ENCODE results near the gene USP43.
"Not testable (repeated sequence)": the region's sequence is repeated elsewhere in the genome, so short reads cannot be mapped to it uniquely, and the experiment has no call there.

Gene USP43

GRCh38 chr17:9636501-9636900 lies 8.8 kb upstream of the USP43 start:
- Histone ChIP-seq H3K9ac (ENCODE audit: low read length) (no peak overlapping the region), H3K79me2 (ENCODE audit: low read length) (no peaks in the 10 kb centered on the region), H2AFZ (ENCODE audit: low read depth, low read length) (no peak overlapping the region), H3K27ac (ENCODE audit: low read length) (no peak overlapping the region), H3K4me2 (ENCODE audit: low read length) (no peak overlapping the region), H3K4me3 (ENCODE audit: low read length) (no peak overlapping the region), H4K20me1 (ENCODE audit: insufficient read depth, low read length) (no peaks in the 10 kb centered on the region), H3K36me3 (replicated peaks; ENCODE audit: low read depth, low read length) (no peaks in the 10 kb centered on the region), H3K4me1 (ENCODE audit: low read length) (no peaks in the 10 kb centered on the region), H3K27me3 (ENCODE audit: low read depth, low read length) (no peaks in the 10 kb centered on the region), H3K9me3 (ENCODE audit: insufficient read depth, low read length) (no peaks in the 10 kb centered on the region)
- no peak for TF ChIP-seq EZH2phosphoT487 (IDR thresholded peaks at IDR 0.05; ENCODE audit: low read depth)
- TF ChIP-seq, protein P1, sequence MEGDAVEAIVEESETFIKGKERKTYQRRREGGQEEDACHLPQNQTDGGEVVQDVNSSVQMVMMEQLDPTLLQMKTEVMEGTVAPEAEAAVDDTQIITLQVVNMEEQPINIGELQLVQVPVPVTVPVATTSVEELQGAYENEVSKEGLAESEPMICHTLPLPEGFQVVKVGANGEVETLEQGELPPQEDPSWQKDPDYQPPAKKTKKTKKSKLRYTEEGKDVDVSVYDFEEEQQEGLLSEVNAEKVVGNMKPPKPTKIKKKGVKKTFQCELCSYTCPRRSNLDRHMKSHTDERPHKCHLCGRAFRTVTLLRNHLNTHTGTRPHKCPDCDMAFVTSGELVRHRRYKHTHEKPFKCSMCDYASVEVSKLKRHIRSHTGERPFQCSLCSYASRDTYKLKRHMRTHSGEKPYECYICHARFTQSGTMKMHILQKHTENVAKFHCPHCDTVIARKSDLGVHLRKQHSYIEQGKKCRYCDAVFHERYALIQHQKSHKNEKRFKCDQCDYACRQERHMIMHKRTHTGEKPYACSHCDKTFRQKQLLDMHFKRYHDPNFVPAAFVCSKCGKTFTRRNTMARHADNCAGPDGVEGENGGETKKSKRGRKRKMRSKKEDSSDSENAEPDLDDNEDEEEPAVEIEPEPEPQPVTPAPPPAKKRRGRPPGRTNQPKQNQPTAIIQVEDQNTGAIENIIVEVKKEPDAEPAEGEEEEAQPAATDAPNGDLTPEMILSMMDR (IDR thresholded peaks at IDR 0.05; ENCODE audit: low read depth, low read length): no peak

- not testable (repeated sequence) for H3K9me3 ChIP-seq (ENCODE audit: insufficient read depth, low read length); H3K27ac ChIP-seq (ENCODE audit: low read length); H3K9ac ChIP-seq (ENCODE audit: low read length); H3K4me3 ChIP-seq (ENCODE audit: low read length); H2AFZ ChIP-seq (ENCODE audit: low read depth, low read length); H3K4me2 ChIP-seq (ENCODE audit: low read length); H4K20me1 ChIP-seq (ENCODE audit: insufficient read depth, low read length); H3K27me3 ChIP-seq (ENCODE audit: low read depth, low read length); H3K79me2 ChIP-seq (ENCODE audit: low read length); H3K36me3 ChIP-seq (replicated peaks; ENCODE audit: low read depth, low read length); H3K4me1 ChIP-seq (ENCODE audit: low read length)
Measured at GRCh38 chr17:9640388-9640787, 4.9 kb upstream of the USP43 start.

DNA sequence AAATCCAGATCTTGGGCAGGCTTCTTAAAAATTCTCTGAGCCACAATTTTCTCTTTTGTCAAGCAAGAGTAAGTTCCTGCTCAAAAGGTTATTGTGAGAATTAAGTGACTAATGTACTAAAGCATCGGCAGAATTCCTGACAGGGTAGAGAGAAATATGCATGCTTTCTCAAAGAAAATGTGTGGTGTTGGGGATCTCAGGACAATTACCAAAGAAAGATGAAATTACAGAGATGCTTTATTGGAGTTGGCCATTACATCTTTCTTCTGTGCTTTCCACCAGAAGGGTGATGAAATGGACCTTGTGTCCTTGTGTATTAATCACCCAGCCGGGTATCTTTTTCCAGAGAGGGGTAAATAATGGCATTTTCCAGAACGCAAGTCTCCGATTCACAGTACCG lies 1.7 kb upstream of the USP43 start:
- Histone ChIP-seq H3K36me3 (replicated peaks; ENCODE audit: low read depth, low read length) (no peaks in the 10 kb centered on the region), H3K4me1 (ENCODE audit: low read length) (no peaks in the 10 kb centered on the region), H3K9ac (ENCODE audit: low read length) (no peak overlapping the region), H3K79me2 (ENCODE audit: low read length) (no peaks in the 10 kb centered on the region), H2AFZ (ENCODE audit: low read depth, low read length) (no peak overlapping the region), H3K4me2 (ENCODE audit: low read length) (no peak overlapping the region), H4K20me1 (ENCODE audit: insufficient read depth, low read length) (no peaks in the 10 kb centered on the region), H3K27ac (ENCODE audit: low read length) (no peak overlapping the region), H3K4me3 (ENCODE audit: low read length) (no peak overlapping the region), H3K9me3 (ENCODE audit: insufficient read depth, low read length) (no peaks in the 10 kb centered on the region), H3K27me3 (ENCODE audit: low read depth, low read length) (no peaks in the 10 kb centered on the region)
- TF ChIP-seq, protein P1 (IDR thresholded peaks at IDR 0.05; ENCODE audit: low read depth, low read length): no peak
- TF ChIP-seq EZH2phosphoT487 (IDR thresholded peaks at IDR 0.05; ENCODE audit: low read depth): no peak

DNA sequence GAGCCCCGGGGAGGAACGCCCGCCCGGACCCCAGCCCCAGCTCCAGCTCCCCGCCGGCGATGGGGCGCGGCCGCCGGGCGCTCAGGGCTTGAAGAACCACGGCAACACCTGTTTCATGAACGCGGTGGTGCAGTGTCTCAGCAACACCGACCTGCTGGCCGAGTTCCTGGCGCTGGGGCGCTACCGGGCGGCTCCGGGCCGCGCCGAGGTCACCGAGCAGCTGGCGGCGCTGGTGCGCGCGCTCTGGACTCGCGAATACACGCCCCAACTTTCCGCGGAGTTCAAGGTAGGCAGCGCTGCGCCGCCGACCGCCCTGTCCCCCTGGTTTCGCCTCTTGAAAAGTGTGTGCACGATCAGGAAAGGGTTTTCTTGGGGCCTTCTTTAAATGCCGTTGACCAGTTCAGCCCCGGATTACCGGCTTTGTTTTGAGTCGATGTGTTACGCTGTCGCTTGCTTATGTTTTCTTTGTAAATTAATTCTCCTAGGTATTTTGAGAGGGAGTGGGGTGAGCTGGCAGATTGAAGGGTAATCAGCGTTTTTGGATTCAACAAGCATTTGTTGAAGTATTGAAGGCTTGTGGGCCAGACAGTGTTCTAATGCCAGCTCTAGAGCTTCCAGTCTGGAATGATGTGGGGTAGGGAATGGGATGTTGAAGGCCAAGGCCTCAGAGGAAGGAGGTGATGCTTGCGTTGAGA lies 681 bp downstream of the USP43 start:
- no peak overlapping the region for H3K4me3 ChIP-seq (ENCODE audit: low read length)
- no peaks in the 10 kb centered on the region for H3K27me3 ChIP-seq (ENCODE audit: low read depth, low read length)
- H3K36me3 ChIP-seq (replicated peaks; ENCODE audit: low read depth, low read length): no peaks in the 10 kb centered on the region
- H3K4me1 ChIP-seq (ENCODE audit: low read length): no peaks in the 10 kb centered on the region
- H3K79me2 ChIP-seq (ENCODE audit: low read length): no peaks in the 10 kb centered on the region
- no peak overlapping the region for H3K4me2 ChIP-seq (ENCODE audit: low read length)
- H3K27ac ChIP-seq (ENCODE audit: low read length): no peak overlapping the region
- TF ChIP-seq EZH2phosphoT487 (IDR thresholded peaks at IDR 0.05; ENCODE audit: low read depth): no peak
- TF ChIP-seq, protein P1 (IDR thresholded peaks at IDR 0.05; ENCODE audit: low read depth, low read length): no peak
- H4K20me1 ChIP-seq (ENCODE audit: insufficient read depth, low read length): no peaks in the 10 kb centered on the region
- no peak overlapping the region for H3K9ac ChIP-seq (ENCODE audit: low read length)
- no peaks in the 10 kb centered on the region for H3K9me3 ChIP-seq (ENCODE audit: insufficient read depth, low read length)
- no peak overlapping the region for H2AFZ ChIP-seq (ENCODE audit: low read depth, low read length)

All from OCI-LY3 (cell line).